LNCAP (cell line): ENCODE results near the gene KCNAB2.

Experiments used
- TF ChIP-seq, protein P1 (sequence below): fragments of 450-650 bp; IDR thresholded peaks from 2 replicates; pipeline ENCODE4 v1.5.1; 2017; ENCODE audit warnings: mild to moderate bottlenecking

KCNAB2 gene

GRCh38 chr1:6107409-6108356, 62.0 kb downstream of the KCNAB2 start:
- TF ChIP-seq, protein P1, sequence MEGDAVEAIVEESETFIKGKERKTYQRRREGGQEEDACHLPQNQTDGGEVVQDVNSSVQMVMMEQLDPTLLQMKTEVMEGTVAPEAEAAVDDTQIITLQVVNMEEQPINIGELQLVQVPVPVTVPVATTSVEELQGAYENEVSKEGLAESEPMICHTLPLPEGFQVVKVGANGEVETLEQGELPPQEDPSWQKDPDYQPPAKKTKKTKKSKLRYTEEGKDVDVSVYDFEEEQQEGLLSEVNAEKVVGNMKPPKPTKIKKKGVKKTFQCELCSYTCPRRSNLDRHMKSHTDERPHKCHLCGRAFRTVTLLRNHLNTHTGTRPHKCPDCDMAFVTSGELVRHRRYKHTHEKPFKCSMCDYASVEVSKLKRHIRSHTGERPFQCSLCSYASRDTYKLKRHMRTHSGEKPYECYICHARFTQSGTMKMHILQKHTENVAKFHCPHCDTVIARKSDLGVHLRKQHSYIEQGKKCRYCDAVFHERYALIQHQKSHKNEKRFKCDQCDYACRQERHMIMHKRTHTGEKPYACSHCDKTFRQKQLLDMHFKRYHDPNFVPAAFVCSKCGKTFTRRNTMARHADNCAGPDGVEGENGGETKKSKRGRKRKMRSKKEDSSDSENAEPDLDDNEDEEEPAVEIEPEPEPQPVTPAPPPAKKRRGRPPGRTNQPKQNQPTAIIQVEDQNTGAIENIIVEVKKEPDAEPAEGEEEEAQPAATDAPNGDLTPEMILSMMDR = no peak

DNA sequence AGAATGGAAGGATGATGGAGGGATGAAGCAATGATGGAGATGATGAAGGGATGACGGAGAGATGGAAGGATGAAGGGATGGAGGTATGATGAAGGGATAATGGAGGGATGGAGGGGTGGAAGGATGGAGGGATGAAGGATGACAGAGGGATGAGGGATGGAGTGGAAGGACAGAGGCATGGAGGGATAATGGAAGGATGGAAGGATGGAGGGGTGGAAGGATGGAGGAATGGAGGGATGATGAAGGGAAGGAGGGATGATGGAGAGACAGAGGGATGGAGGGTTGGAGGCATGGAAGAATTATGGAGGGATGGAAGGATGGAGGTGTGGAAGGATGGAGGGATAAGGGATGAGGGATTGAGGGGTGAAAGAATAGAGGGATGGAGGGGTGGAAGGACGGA, 62.8 kb downstream of the KCNAB2 start:
- TF ChIP-seq, protein P1 = no peak

- TF ChIP-seq, protein P1 = peak; percentile 47
Measured at GRCh38 chr1:6108937-6109614, 63.4 kb downstream of the KCNAB2 start.

- TF ChIP-seq, protein P1 = no peak
Measured at GRCh38 chr1:6109688-6110087, 64.0 kb downstream of the KCNAB2 start.

GRCh38 chr1:6110326-6110725, 64.6 kb downstream of the KCNAB2 start:
- TF ChIP-seq, protein P1 = no peak

- TF ChIP-seq, protein P1 = no peak
Measured at GRCh38 chr1:6111571-6111970, 65.9 kb downstream of the KCNAB2 start.

- TF ChIP-seq, protein P1 = no peak
Measured at GRCh38 chr1:6111991-6112689, 66.5 kb downstream of the KCNAB2 start.
